Measurements from ENCODE around the gene BICC1. TPM values are rescaled to one million over a fixed set of nuclear protein-coding genes. Genes with fewer than 3 reads are reported as not detected.

Gene BICC1
- total RNA-seq, 3 donors from 2014 or later, result not detected

DNA sequence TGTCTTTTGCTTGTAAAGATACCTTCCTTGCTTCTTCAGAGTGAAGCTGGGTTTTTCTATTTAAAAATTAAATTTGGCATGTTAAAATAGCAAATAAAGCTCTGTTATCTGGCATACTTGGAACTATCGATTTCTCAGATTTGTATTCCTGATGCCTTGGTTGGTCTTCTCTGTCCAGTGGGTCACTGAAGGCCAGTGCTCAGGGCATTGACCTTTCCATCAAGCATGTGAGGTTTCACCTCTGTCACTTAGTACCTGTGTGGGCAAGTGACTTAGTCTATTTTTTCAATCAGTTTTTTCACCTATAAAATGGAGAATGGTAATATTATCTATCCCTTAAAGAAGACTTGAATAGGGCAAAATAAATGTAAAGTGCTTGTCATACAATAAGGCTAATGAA, 311.3 kb downstream of the BICC1 start:
- no peaks in the 10 kb centered on the region for H3K36me3 Mint-ChIP-seq (ENCODE audit: insufficient read depth)
- ATAC-seq (no peak), DNase-seq (no peak)
- H3K27me3 Mint-ChIP-seq (ENCODE audit: low read depth), result no peaks in the 10 kb centered on the region
- no peaks in the 10 kb centered on the region for H3K9me3 Mint-ChIP-seq
- H3K4me1 Mint-ChIP-seq (ENCODE audit: low read depth), result no peaks in the 10 kb centered on the region
- H3K4me3 Mint-ChIP-seq, result no peak overlapping the region

GRCh38 chr10:58824396-58824795, 311.7 kb downstream of the BICC1 start:
- ATAC-seq, result no peak
- Mint-ChIP-seq H3K4me1 (ENCODE audit: low read depth) (no peaks in the 10 kb centered on the region), H3K27me3 (ENCODE audit: low read depth) (no peaks in the 10 kb centered on the region), H3K9me3 (no peaks in the 10 kb centered on the region), H3K36me3 (ENCODE audit: insufficient read depth) (no peaks in the 10 kb centered on the region), H3K4me3 (no peak overlapping the region)
- DNase-seq, result no peak

- DNase-seq, result no peak
- Mint-ChIP-seq H3K36me3 (ENCODE audit: insufficient read depth) (no peaks in the 10 kb centered on the region), H3K4me1 (ENCODE audit: low read depth) (no peaks in the 10 kb centered on the region), H3K27me3 (ENCODE audit: low read depth) (no peaks in the 10 kb centered on the region), H3K9me3 (no peaks in the 10 kb centered on the region), H3K4me3 (no peak overlapping the region)
- ATAC-seq, result no peak
Observed at GRCh38 chr10:58826694-58827093, 314.0 kb downstream of the BICC1 start.

DNA sequence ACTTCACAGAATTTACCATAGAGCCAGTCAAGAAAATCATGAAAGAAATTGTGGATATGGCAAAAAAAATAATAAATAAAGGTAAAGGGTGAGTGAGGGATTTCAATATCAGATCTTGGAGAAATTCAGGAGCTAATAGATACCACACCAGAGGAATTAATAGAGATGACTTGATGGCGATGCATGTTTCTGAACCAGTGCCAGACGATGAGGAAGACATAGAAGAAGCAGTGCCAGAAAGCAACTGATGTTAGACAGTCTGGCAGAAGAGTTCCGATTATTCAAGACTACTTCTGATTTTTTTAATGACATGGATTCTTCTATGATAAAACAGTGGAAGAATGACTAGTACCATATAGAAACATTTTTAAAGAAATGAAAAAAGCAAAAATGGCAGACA, 314.7 kb downstream of the BICC1 start:
- no peak overlapping the region for H3K4me3 Mint-ChIP-seq
- H3K27me3 Mint-ChIP-seq (ENCODE audit: low read depth), result no peaks in the 10 kb centered on the region
- H3K36me3 Mint-ChIP-seq (ENCODE audit: insufficient read depth), result no peaks in the 10 kb centered on the region
- DNase-seq (no peak), ATAC-seq (no peak)
- no peaks in the 10 kb centered on the region for H3K4me1 Mint-ChIP-seq (ENCODE audit: low read depth)
- H3K9me3 Mint-ChIP-seq, result no peaks in the 10 kb centered on the region

DNA sequence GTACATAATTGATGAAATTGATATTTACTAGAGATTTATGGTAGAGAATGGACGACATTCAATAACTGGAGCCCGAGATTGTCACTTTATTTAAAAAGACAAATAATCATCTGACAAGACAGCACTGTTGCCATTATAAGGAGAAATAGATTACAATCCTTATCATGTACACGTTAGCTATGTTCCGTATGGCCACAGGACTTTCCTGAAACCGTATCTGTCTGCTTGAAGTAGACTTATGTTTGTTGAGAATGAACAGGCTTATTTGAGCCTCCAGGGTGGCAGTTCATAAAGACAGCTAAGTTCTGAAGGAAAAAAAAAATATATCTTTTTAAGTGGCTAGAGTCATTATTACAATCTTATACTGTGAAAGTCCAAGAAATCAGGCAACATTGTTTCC, 317.2 kb downstream of the BICC1 start:
- no peaks in the 10 kb centered on the region for H3K4me1 Mint-ChIP-seq (ENCODE audit: low read depth)
- H3K4me3 Mint-ChIP-seq, result no peak overlapping the region
- H3K27me3 Mint-ChIP-seq (ENCODE audit: low read depth), result no peaks in the 10 kb centered on the region
- H3K36me3 Mint-ChIP-seq (ENCODE audit: insufficient read depth), result no peaks in the 10 kb centered on the region
- ATAC-seq, result no peak
- no peak for DNase-seq
- H3K9me3 Mint-ChIP-seq, result no peaks in the 10 kb centered on the region

- Mint-ChIP-seq H3K27me3 (ENCODE audit: low read depth) (no peaks in the 10 kb centered on the region), H3K4me1 (ENCODE audit: low read depth) (no peaks in the 10 kb centered on the region), H3K9me3 (no peaks in the 10 kb centered on the region), H3K36me3 (ENCODE audit: insufficient read depth) (no peaks in the 10 kb centered on the region), H3K4me3 (no peak overlapping the region)
- ATAC-seq, result no peak
- no peak for DNase-seq
Observed at GRCh38 chr10:58830697-58831096, 318.0 kb downstream of the BICC1 start.

- H3K4me1 Mint-ChIP-seq (ENCODE audit: low read depth), result no peaks in the 10 kb centered on the region
- no peak for ATAC-seq
- no peak overlapping the region for H3K4me3 Mint-ChIP-seq
- peaks cover 3% of the 10 kb centered on the region for H3K27me3 Mint-ChIP-seq (ENCODE audit: low read depth)
- no peak for DNase-seq
- no peaks in the 10 kb centered on the region for H3K36me3 Mint-ChIP-seq (ENCODE audit: insufficient read depth)
- H3K9me3 Mint-ChIP-seq, result no peaks in the 10 kb centered on the region
Observed at GRCh38 chr10:58833771-58834561, 321.3 kb downstream of the BICC1 start.

DNA sequence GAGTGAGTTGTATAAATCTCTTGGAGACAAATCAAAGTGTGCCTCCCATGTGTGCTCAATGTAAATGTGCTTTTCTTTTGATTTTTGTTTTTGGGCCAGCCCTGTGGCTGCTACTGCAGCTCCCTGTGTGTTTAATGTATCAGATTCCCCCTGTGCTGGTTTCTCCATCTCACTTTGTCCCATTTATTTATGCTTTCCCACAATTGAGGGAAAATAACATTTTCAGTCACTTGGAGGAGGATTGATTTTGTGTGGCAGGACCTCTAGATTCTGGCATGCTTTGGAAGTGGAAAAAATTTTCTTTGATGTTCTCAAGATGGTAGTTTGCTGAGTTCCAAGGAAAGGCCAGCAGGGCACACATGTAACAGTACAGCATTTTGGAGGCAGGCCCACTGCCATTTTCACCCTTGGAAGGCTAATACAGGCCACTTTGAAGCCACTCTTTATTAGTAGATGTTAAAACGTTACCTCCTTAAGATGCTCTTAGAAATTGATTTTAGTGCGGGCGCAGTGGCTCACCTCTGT, 323.6 kb downstream of the BICC1 start:
- ATAC-seq, result no peak
- H3K9me3 Mint-ChIP-seq, result no peaks in the 10 kb centered on the region
- H3K36me3 Mint-ChIP-seq (ENCODE audit: insufficient read depth), result no peaks in the 10 kb centered on the region
- no peaks in the 10 kb centered on the region for H3K4me1 Mint-ChIP-seq (ENCODE audit: low read depth)
- no peak for DNase-seq
- H3K4me3 Mint-ChIP-seq, result no peak overlapping the region
- peaks cover 3% of the 10 kb centered on the region for H3K27me3 Mint-ChIP-seq (ENCODE audit: low read depth)

- Mint-ChIP-seq H3K4me3 (no peak overlapping the region), H3K4me1 (ENCODE audit: low read depth) (no peaks in the 10 kb centered on the region), H3K9me3 (no peaks in the 10 kb centered on the region), H3K36me3 (ENCODE audit: insufficient read depth) (no peaks in the 10 kb centered on the region), H3K27me3 (ENCODE audit: low read depth) (peaks cover 3% of the 10 kb centered on the region)
- DNase-seq (no peak), ATAC-seq (no peak)
Observed at GRCh38 chr10:58836991-58837575, 324.4 kb downstream of the BICC1 start.

DNA sequence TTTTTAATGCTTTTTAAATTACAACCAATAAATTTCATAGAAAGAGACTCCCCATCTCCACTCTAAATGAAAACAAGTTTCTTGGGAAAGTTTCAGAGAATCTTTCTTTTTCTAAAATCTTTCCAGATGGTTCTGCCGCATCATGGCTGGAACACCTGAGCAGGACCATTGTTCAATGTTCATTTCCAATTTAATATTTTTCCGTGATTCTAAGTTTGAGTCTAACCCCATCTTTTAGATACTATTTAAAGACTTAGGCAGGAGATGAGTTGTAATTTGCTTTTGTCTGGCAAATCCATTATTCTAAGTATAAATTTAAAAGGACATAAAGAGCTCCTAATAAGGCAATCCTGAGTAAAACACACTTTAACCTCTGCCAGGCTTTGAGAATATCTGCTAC, 325.2 kb downstream of the BICC1 start:
- Mint-ChIP-seq H3K36me3 (ENCODE audit: insufficient read depth) (no peaks in the 10 kb centered on the region), H3K4me3 (no peak overlapping the region), H3K4me1 (ENCODE audit: low read depth) (no peaks in the 10 kb centered on the region), H3K9me3 (no peaks in the 10 kb centered on the region), H3K27me3 (ENCODE audit: low read depth) (peaks cover 3% of the 10 kb centered on the region)
- DNase-seq, result no peak
- ATAC-seq, result no peak

- Mint-ChIP-seq H3K27me3 (ENCODE audit: low read depth) (peaks cover 3% of the 10 kb centered on the region), H3K4me1 (ENCODE audit: low read depth) (no peaks in the 10 kb centered on the region), H3K4me3 (no peak overlapping the region), H3K9me3 (no peaks in the 10 kb centered on the region), H3K36me3 (ENCODE audit: insufficient read depth) (no peaks in the 10 kb centered on the region)
- no peak for DNase-seq
- ATAC-seq, result no peak
Observed at GRCh38 chr10:58838561-58839208, 326.0 kb downstream of the BICC1 start.

GRCh38 chr10:58839771-58840170, 327.1 kb downstream of the BICC1 start:
- no peak for ATAC-seq
- Mint-ChIP-seq H3K36me3 (ENCODE audit: insufficient read depth) (no peaks in the 10 kb centered on the region), H3K27me3 (ENCODE audit: low read depth) (peaks cover 3% of the 10 kb centered on the region), H3K4me3 (no peak overlapping the region), H3K4me1 (ENCODE audit: low read depth) (no peaks in the 10 kb centered on the region), H3K9me3 (no peaks in the 10 kb centered on the region)
- DNase-seq, result no peak

GRCh38 chr10:58840840-58841435, 328.3 kb downstream of the BICC1 start:
- Mint-ChIP-seq H3K36me3 (ENCODE audit: insufficient read depth) (no peaks in the 10 kb centered on the region), H3K4me3 (no peak overlapping the region), H3K9me3 (no peaks in the 10 kb centered on the region), H3K27me3 (ENCODE audit: low read depth) (peaks cover 3% of the 10 kb centered on the region), H3K4me1 (ENCODE audit: low read depth) (no peaks in the 10 kb centered on the region)
- DNase-seq (no peak), ATAC-seq (no peak)

GRCh38 chr10:58842860-58843376, 330.2 kb downstream of the BICC1 start:
- Mint-ChIP-seq H3K27me3 (ENCODE audit: low read depth) (no peaks in the 10 kb centered on the region), H3K4me1 (ENCODE audit: low read depth) (no peaks in the 10 kb centered on the region), H3K9me3 (no peaks in the 10 kb centered on the region), H3K36me3 (ENCODE audit: insufficient read depth) (no peaks in the 10 kb centered on the region), H3K4me3 (no peak overlapping the region)
- ATAC-seq (no peak), DNase-seq (no peak)

Data from activated T-cell treated with anti-CD3 and anti-CD28 coated beads, Interleukin-2, amount 50 U/mL, for 4 hours (primary cell).